IgD-negative memory B cell (primary cell): Measurements from ENCODE around the gene RSPRY1. TPM values are rescaled to one million over a fixed set of nuclear protein-coding genes. Genes with fewer than 3 reads are reported as not detected.

Experiments
- H3K27ac Mint-ChIP-seq, 3 donors: one replicate each; pipeline ENCODE4 v1.8.0; 2020 to 2022; ENCODE audit warnings: mild to moderate bottlenecking in 3 of 3, mixed read lengths in 3 of 3, moderate library complexity in 1 of 3
- H3K27me3 Mint-ChIP-seq: one replicate; pipeline ENCODE4 v1.8.0; 2021; ENCODE audit warnings: mixed read lengths
- H3K36me3 Mint-ChIP-seq: one replicate; pipeline ENCODE4 v1.8.0; 2020; ENCODE audit warnings: mild to moderate bottlenecking, mixed read lengths
- H3K4me1 Mint-ChIP-seq, 3 donors: one replicate each; pipeline ENCODE4 v1.8.0; 2020 to 2022; ENCODE audit warnings: mixed read lengths in 3 of 3, mild to moderate bottlenecking in 1 of 3
- H3K4me3 Mint-ChIP-seq, 4 donors: one replicate each; pipeline ENCODE4 v1.8.0; 2020 to 2022; ENCODE audit warnings: mild to moderate bottlenecking in 4 of 4, mixed read lengths in 4 of 4, moderate library complexity in 3 of 4
- H3K9me3 Mint-ChIP-seq, 3 donors: one replicate each; pipeline ENCODE4 v1.8.0; 2020 to 2021; ENCODE audit warnings: mixed read lengths in 3 of 3, mild to moderate bottlenecking in 1 of 3
- polyA plus RNA-seq: library from polyadenylated mRNA; unstranded; fragments of 300-500 nt; fragmentation: Illumina TruSeq; gene quantifications from one replicate; pipeline ENCODE4 v1.2.3, GENCODE V29; 2021

The RSPRY1 gene
- polyA plus RNA-seq, 1 donor from 2014 or later = 38.2 TPM

GRCh38 chr16:57238682-57239081, 52.6 kb downstream of the RSPRY1 start:
- peaks cover 35 to 49% (median 39%) of the 10 kb centered on the region in 3 donors for H3K4me1 Mint-ChIP-seq
- no peak overlapping the region for H3K4me3 Mint-ChIP-seq
- no peaks in the 10 kb centered on the region for H3K27me3 Mint-ChIP-seq
- H3K9me3 Mint-ChIP-seq = no peaks in the 10 kb centered on the region
- H3K27ac Mint-ChIP-seq = no peak overlapping the region
- peaks cover 4% of the 10 kb centered on the region for H3K36me3 Mint-ChIP-seq

- no peak overlapping the region for H3K27ac Mint-ChIP-seq
- peak overlapping the region in 1 of 4 donors; percentile 17 for H3K4me3 Mint-ChIP-seq
- H3K4me1 Mint-ChIP-seq = peaks cover 34 to 50% (median 38%) of the 10 kb centered on the region in 3 donors
- no peaks in the 10 kb centered on the region for H3K9me3 Mint-ChIP-seq
- no peaks in the 10 kb centered on the region for H3K27me3 Mint-ChIP-seq
- peaks cover 2% of the 10 kb centered on the region for H3K36me3 Mint-ChIP-seq
These were observed 53.0 kb downstream of the RSPRY1 start for GRCh38 chr16:57239107-57239506.

GRCh38 chr16:57240851-57241250, 54.7 kb downstream of the RSPRY1 start:
- Mint-ChIP-seq H3K27ac (peak overlapping the region; percentile 33 to 92 (median 54)), H3K4me3 (peak overlapping the region in 1 of 4 donors; percentile 58), H3K27me3 (no peaks in the 10 kb centered on the region), H3K36me3 (peaks cover 2% of the 10 kb centered on the region), H3K9me3 (no peaks in the 10 kb centered on the region), H3K4me1 (peaks cover 29 to 42% (median 31%) of the 10 kb centered on the region in 3 donors)

DNA sequence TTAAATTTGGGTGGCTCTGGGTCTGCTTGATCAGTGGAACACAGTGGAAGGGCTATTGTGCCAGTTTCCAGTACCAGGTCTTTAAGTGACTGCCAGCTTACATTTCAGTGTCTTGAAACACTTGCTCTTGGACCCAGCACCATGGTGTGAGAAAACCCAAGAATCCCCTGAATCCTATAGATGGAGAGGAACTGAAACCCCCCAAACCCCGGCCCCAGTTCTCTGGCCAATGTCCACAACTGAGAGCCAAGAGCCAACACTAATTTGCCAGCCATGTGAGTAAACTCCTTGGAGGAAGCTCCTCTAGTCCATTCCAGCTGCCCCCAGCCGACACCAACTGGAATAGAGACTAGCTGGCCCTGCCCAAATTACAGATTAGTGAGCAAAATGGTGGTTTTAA, 56.5 kb downstream of the RSPRY1 start:
- Mint-ChIP-seq H3K27ac (peak overlapping the region in 2 of 3 donors; percentile 25 to 71), H3K36me3 (peaks cover 2% of the 10 kb centered on the region), H3K4me1 (peaks cover 28 to 39% (median 28%) of the 10 kb centered on the region in 3 donors), H3K27me3 (no peaks in the 10 kb centered on the region), H3K9me3 (no peaks in the 10 kb centered on the region), H3K4me3 (no peak overlapping the region)

DNA sequence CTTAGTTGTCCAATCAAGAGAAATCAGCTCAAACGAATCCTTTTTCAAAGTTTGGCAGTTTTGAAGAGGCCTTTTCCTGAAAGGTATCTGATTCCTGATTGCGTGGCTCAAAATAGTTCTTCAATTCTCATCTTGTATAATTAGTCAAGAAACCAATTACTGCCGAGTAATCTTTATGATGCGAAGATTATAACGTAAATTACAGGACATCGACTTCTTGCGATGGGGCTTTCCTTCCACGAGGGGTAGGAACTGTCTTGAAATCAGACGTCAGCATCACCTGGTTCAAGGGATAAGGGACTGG, 58.3 kb downstream of the RSPRY1 start:
- Mint-ChIP-seq H3K27me3 (no peaks in the 10 kb centered on the region), H3K4me1 (peaks cover 28 to 38% (median 28%) of the 10 kb centered on the region in 3 donors), H3K27ac (peak overlapping the region; percentile 89 to 99 (median 98)), H3K36me3 (no peaks in the 10 kb centered on the region), H3K4me3 (peak overlapping the region; percentile 92 to 98 (median 96)), H3K9me3 (no peaks in the 10 kb centered on the region)

GRCh38 chr16:57244767-57245471, 58.8 kb downstream of the RSPRY1 start, which contains the start of gene ARL2BP:
ARL2BP (plus strand) TSS chr16:57245259; CDS start chr16:57245368, 109 bp downstream.
- Mint-ChIP-seq H3K9me3 (no peaks in the 10 kb centered on the region), H3K27ac (peak within 1 kb of the TSS; percentile 89 to 99 (median 98)), H3K4me3 (peak within 1 kb of the TSS; percentile 92 to 98 (median 96)), H3K4me1 (peaks cover 28 to 38% (median 28%) of the 10 kb centered on the region in 3 donors), H3K36me3 (no peaks in the 10 kb centered on the region), H3K27me3 (no peaks in the 10 kb centered on the region)

DNA sequence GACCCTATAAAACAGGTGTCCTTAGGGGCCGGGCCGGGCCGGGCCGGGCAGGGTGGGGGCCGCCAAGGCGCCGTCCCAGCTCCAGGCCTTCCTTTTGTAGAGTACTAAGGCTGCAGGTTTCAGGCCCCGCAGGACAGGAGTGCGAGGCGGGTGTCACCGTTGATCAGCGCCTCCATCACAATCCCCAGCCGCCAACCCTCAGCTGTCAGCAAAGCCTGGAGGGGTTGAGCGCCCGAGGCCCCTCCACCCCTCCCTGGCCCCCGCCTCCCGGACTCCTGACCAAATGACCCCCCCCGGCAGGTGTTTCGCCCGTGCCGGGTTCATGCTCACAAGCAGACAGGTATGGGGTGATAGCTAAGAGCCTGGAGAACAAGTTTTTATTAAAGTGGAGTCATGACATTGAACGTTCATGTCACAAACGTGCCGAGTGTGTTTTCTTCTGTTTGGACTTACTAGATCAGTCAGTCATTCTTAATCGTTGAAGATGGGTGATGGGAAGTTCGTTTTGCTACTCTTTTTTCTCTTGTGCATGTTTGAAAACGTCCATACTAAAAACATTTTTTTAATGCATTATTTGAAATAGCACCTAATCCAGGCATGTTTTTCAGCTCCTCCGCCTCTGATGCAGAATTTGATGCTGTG, 59.5 kb downstream of the RSPRY1 start:
- no peaks in the 10 kb centered on the region for H3K36me3 Mint-ChIP-seq
- no peaks in the 10 kb centered on the region for H3K9me3 Mint-ChIP-seq
- H3K27ac Mint-ChIP-seq = peak overlapping the region; percentile 75 to 99 (median 88)
- peak overlapping the region; percentile 92 to 98 (median 94) for H3K4me3 Mint-ChIP-seq
- H3K4me1 Mint-ChIP-seq = peaks cover 25 to 32% (median 26%) of the 10 kb centered on the region in 3 donors
- H3K27me3 Mint-ChIP-seq = no peaks in the 10 kb centered on the region

- no peak overlapping the region for H3K27ac Mint-ChIP-seq
These were observed 65.2 kb downstream of the RSPRY1 start for GRCh38 chr16:57251352-57251751.

DNA sequence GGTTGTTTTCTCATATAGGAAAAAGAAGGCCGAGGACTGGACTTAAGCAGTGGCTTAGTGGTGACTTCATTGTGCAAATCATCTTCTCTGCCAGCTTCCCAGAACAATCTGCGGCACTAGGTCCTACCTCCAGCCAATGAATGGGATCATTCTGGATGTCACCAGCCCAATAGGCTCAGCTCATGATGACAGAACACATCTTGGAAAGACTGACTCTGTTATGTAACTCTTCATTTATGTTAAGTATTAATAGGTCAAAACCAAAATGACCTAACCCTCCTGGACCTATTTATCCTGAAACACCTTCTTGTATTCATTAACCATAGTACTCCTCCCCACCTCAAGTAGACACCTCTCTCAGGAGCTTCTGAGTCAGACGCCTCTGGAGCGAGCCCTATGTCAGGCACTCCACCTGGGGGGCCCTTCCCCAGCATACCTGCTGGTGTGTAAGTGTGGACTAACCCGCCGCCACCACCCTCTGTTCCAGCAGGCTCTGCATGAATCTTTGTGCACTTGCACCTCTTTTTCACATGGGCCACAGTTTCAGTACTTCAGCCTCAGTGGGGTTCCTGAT, 66.1 kb downstream of the RSPRY1 start:
- Mint-ChIP-seq H3K27me3 (no peaks in the 10 kb centered on the region), H3K9me3 (no peaks in the 10 kb centered on the region), H3K27ac (peak overlapping the region in 1 of 3 donors; percentile 51), H3K4me1 (peaks cover 0 to 1% (median 0%) of the 10 kb centered on the region in 3 donors), H3K4me3 (no peak overlapping the region), H3K36me3 (peaks cover 5% of the 10 kb centered on the region)

More at GRCh38 chr16:57251352-57251751, 65.2 kb downstream of the RSPRY1 start:
- Mint-ChIP-seq H3K36me3 (peaks cover 5% of the 10 kb centered on the region), H3K27me3 (no peaks in the 10 kb centered on the region), H3K9me3 (no peaks in the 10 kb centered on the region), H3K4me1 (peaks cover 0 to 1% (median 0%) of the 10 kb centered on the region in 3 donors), H3K4me3 (no peak overlapping the region)

DNA sequence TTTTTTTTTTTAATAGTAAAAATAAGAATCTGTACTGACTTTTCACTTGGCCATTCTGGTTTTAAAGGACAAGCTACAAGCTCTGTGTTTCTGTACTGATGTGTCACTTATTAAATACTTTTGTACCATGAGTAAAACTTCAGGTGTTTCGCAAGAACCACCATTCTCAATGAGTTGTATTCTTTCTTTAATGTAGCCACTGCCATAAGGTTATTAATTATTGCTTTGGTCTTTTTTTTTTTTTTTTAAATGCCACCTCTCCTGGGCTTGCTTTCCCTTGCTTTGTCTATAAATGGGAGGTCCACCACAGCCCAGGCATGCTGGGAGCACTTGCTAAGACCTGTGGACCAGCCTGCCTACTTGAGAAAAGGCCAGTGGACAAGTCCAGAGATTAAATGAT, 67.3 kb downstream of the RSPRY1 start:
- H3K36me3 Mint-ChIP-seq = peaks cover 5% of the 10 kb centered on the region
- no peaks in the 10 kb centered on the region for H3K9me3 Mint-ChIP-seq
- no peak overlapping the region for H3K27ac Mint-ChIP-seq
- no peaks in the 10 kb centered on the region for H3K27me3 Mint-ChIP-seq
- H3K4me1 Mint-ChIP-seq = no peaks in the 10 kb centered on the region
- H3K4me3 Mint-ChIP-seq = no peak overlapping the region

DNA sequence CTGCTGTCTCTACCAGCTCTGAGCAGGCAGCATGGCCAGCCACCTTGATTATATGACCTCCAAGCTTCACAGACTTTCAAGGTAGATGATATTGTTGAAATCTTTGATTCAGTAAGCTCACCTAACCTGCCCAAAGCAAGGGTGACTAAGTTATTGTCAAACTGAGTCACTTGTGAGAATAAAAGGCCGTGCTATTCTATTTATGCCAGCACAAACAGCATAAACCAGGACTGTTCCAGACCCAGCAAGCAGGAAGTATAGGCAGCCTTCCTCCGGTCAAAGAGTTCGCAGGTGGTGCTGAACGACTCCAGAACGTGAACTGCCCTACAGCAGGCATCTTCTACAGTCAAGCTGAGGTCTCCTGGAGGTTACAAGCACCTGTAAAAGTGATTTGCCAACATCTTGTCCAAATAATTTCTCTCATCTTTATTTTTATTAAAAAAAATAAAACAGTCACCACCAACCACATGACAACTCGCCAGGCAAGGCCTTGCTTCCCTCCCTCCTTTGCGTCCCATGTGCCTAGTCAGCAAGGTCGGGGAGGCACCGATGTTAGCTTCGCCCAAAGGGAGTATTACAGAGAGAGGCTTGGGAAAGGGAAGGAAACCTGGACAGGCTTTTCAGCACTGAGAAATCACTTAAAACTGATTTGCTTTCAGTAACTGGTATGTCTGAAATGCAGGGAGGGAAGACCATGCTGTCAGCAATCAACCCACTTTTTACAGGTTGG, 69.7 kb downstream of the RSPRY1 start:
- Mint-ChIP-seq H3K4me1 (peaks cover 0 to 9% (median 5%) of the 10 kb centered on the region in 3 donors), H3K9me3 (no peaks in the 10 kb centered on the region), H3K4me3 (no peak overlapping the region), H3K27ac (no peak overlapping the region), H3K27me3 (no peaks in the 10 kb centered on the region), H3K36me3 (peaks cover 5% of the 10 kb centered on the region)

DNA sequence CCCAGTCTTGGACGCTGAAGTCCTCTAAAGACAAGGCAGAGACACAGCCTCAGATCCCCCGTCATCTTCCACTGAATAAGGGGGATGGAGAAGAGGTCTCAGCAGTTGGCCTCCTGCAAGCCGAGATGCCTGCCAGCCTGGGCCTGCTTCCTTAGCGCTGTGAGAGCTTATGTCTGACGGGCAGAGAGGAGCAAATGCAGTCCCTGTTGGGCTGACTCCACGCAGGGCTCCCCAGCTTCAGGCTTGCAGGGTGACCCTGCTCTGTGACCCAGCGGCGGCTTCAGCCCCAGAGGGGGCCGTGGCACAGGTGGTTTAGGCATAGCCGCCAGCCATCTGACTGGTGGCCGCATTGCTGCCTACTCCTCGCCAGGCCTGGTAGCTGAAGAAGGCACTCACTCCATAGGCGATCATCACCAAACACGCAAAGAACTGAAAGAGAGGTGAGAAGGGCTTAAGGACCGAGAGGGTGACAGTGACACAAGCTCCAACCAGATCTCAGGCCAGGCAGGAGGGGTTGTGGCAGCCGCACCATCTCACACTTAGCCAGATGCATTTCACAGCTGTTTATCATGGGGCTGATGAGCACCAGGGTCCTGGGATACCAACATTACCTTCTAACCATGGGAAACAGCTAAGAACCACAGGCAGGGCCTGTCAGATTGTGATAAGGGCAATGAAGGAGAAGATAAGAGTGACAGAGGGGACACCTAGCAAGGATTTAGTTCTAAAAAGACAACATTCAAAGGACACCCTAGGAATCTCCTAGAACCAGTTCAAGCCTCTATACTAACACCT, 70.7 kb downstream of the RSPRY1 start:
- no peaks in the 10 kb centered on the region for H3K27me3 Mint-ChIP-seq
- no peak overlapping the region for H3K27ac Mint-ChIP-seq
- H3K4me1 Mint-ChIP-seq = peaks cover 0 to 9% (median 5%) of the 10 kb centered on the region in 3 donors
- H3K9me3 Mint-ChIP-seq = no peaks in the 10 kb centered on the region
- no peak overlapping the region for H3K4me3 Mint-ChIP-seq
- peaks cover 5% of the 10 kb centered on the region for H3K36me3 Mint-ChIP-seq

- Mint-ChIP-seq H3K36me3 (no peaks in the 10 kb centered on the region), H3K4me1 (peaks cover 0 to 9% (median 5%) of the 10 kb centered on the region in 3 donors), H3K4me3 (peak overlapping the region in 1 of 4 donors; percentile 3), H3K27ac (no peak overlapping the region), H3K27me3 (no peaks in the 10 kb centered on the region), H3K9me3 (no peaks in the 10 kb centered on the region)
These were observed 71.4 kb downstream of the RSPRY1 start for GRCh38 chr16:57257455-57258070.
